Raji (cell line): ENCODE measurements around the gene STEAP1.
"Not testable (repeated sequence)": the region's sequence is repeated elsewhere in the genome, so short reads cannot be mapped to it uniquely, and the experiment has no call there.

Source experiments
- POLR2A ChIP-seq: IDR thresholded peaks from 2 replicates; pipeline ENCODE4 v1.6.1; 2011; ENCODE audit warnings: low read depth, low read length, control low read depth; ENCODE audit not compliant: insufficient read depth

STEAP1 gene

GRCh38 chr7:90153943-90154771 is at the start of gene STEAP1:
STEAP1 (plus strand) TSS chr7:90154469; CDS start chr7:90159789, 5,320 bp downstream.
- not testable (repeated sequence) for TF ChIP-seq POLR2A

GRCh38 chr7:90119178-90119971 is 34.9 kb upstream of the STEAP1 start:
- TF ChIP-seq POLR2A, result no peak

GRCh38 chr7:90155206-90155605 is 937 bp downstream of the STEAP1 start:
- TF ChIP-seq POLR2A, result no peak

- no peak for TF ChIP-seq POLR2A
Observed at GRCh38 chr7:90163534-90163933, 9.3 kb downstream of the STEAP1 start.

GRCh38 chr7:90165724-90166123 is 11.5 kb downstream of the STEAP1 start:
- no peak for TF ChIP-seq POLR2A

- TF ChIP-seq POLR2A, result no peak
Observed at GRCh38 chr7:90166153-90166552, 11.9 kb downstream of the STEAP1 start.

GRCh38 chr7:90167361-90167760 is 13.1 kb downstream of the STEAP1 start:
- TF ChIP-seq POLR2A, result no peak

- no peak for TF ChIP-seq POLR2A
Observed at GRCh38 chr7:90169891-90170290, 15.6 kb downstream of the STEAP1 start.

- no peak for TF ChIP-seq POLR2A
Observed at GRCh38 chr7:90172121-90172520, 17.9 kb downstream of the STEAP1 start.

GRCh38 chr7:90172624-90173023 is 18.4 kb downstream of the STEAP1 start:
- TF ChIP-seq POLR2A, result no peak

- TF ChIP-seq POLR2A, result no peak
Observed at GRCh38 chr7:90173127-90173844, 19.0 kb downstream of the STEAP1 start.

- TF ChIP-seq POLR2A, result no peak
Observed at GRCh38 chr7:90175667-90176066, 21.4 kb downstream of the STEAP1 start.

- TF ChIP-seq POLR2A, result no peak
Observed at GRCh38 chr7:90176195-90176594, 21.9 kb downstream of the STEAP1 start.

GRCh38 chr7:90178166-90178565 is 23.9 kb downstream of the STEAP1 start:
- no peak for TF ChIP-seq POLR2A

- no peak for TF ChIP-seq POLR2A
Observed at GRCh38 chr7:90178679-90179278, 24.5 kb downstream of the STEAP1 start.
